HUDEP-2 (cell line): Measurements from ENCODE around the gene SFTPA2.
"Not testable (repeated sequence)": the region's sequence is repeated elsewhere in the genome, so short reads cannot be mapped to it uniquely, and the experiment has no call there.

Experiments
- DNase-seq, 76 experiments: peaks; one replicate each; lab custom pipeline; 2025; ENCODE audit not compliant: unreplicated experiment in 76 of 76; lab: John Stamatoyannopoulos, UW

The SFTPA2 gene

GRCh38 chr10:79560160-79560709 lies at the start of gene SFTPA2:
Gene SFTPA2 (minus strand): TSS chr10:79560407. CDS start chr10:79559483, 924 bp downstream.
- DNase-seq = no peak

- DNase-seq = peak in 26 of 76 experiments; percentile 1 to 28 (median 6)
These were observed 48.5 kb upstream of the SFTPA2 start for GRCh38 chr10:79608505-79609375.

DNA sequence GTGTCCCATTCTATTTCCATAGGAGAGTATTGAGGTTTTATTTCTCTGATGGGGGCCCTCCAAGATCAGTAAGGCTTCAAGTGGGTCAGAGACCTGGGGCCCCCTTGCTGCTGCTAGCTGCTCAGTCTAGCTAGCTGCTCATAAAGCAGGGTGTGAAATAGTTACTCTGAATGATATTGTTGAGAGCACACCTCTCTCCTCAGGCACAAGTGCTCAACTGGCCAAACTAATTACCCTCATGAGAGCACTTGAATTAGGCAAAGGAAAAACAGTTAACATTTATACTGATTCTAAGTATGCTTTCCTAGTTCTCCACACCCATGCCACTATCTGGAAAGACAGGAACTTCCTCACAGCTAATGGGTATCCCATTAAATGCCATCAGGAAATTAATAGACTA lies 45.1 kb upstream of the SFTPA2 start:
- no peak for DNase-seq

DNA sequence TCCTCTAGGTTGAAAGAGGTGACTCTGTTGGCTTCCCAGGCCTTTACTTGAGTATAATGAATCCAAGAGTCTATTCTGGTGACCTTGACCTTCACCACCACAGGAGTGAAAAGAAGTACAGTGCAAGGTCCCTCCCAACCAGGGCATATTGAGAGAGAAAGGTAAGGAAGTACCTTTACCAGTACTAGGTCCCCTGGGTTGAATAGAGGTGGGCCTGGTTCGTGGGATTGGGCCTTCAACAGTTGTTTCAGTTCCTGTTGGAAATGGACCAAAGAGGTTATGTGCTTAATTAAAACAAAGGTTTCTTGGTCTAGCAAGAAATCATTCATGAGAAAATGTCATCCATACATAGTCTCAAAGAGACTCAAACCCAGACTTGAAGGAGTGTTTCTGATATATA lies 44.1 kb upstream of the SFTPA2 start:
- DNase-seq = no peak

DNA sequence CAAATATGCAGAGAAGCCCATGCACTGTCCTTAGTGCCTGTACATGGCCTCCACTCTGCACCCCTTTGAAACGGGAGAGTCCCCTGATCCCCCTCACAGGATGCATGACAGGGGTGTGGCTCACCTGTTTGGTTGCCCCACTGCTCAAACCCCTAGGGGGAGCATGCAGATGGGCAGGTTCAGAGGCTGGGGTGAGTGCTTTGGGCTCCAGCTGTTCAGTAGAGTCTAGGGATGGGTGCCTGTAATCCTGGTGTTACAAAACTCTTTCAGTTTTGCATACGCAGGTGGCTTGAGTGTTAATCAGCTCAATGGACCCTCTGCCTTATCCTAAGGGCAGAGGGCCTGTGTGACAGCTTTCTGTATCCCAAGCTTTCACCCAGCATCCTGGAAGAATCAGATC lies 42.7 kb upstream of the SFTPA2 start:
- DNase-seq = no peak

- no peak for DNase-seq
These were observed 41.7 kb upstream of the SFTPA2 start for GRCh38 chr10:79601939-79602338.

DNA sequence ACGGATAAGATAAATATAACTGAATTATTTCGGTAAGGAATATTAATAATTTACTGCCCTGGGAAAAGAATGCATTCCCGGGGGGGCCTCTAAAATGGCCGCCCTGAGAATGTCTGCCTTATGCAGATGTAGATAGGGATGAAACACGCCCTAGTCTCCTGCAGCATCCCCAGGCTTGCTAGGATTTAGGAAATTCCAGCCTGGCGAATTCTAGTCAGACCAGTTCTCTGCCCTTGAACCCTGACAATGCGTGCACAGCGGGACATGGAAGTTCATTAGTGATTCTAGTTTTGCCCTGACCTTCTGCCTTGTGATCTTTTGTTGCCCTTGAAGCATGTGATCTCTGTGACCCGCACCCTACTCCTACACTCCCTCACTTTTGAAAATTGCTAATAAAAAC lies 39.4 kb upstream of the SFTPA2 start:
- DNase-seq = not testable (repeated sequence)

DNA sequence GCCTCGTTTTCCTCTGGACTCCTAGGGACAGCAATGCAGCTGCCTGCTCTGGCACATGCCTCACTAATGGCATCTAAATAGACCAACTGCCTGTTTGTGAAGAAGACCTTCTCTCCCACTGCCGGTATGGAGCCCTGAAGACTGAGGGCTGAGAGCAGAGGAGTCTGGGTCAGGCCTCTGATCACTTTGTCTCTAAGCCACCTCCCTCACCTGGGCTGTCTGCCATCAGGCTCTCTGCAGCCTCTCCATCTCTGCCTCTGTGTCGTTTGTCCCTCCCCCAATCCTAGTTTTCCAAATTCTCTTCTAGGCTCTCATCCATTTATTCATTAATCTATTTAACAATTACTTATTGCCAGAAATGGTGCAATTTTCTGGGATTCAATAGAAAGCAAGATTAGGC lies 35.3 kb upstream of the SFTPA2 start:
- DNase-seq = no peak

DNA sequence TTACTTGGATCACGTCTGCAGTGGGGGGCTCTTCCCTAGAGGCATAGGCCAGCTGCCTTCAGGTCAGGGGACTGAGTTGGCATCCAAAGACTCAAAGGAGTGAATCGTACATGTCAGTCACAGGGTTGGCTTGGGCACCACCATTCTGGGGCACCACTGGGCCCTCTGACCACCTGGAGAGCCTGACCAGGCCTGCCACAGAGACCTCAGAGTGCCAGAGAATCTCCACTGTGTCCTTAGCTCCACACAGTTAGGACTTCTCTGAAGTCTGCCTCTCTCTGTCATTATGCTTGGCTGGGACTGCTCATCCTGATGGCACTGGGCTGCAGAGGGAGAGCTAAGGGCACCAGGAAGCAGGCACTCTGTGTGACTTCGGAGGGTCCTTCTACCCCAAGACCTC lies 34.4 kb upstream of the SFTPA2 start:
- not testable (repeated sequence) for DNase-seq

DNA sequence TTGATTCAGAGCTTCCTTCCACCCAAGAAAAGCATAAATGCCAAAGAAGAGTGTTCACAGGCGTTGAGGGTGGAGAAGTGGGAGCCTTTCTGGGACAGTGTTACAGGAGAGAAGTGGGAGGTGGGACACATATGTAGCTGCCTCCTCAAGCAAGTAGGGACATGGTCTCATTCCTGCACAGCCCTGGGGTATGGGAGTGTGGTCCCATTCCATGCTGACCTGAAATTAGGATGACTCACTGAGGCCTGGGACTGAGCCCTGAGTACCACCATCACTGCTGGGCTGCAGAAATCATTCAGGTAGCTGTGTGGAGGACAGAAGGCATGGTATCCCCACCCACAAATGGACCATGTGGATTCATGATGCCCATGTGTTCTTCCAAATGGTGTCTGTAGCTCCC lies 33.2 kb upstream of the SFTPA2 start:
- DNase-seq = no peak

DNA sequence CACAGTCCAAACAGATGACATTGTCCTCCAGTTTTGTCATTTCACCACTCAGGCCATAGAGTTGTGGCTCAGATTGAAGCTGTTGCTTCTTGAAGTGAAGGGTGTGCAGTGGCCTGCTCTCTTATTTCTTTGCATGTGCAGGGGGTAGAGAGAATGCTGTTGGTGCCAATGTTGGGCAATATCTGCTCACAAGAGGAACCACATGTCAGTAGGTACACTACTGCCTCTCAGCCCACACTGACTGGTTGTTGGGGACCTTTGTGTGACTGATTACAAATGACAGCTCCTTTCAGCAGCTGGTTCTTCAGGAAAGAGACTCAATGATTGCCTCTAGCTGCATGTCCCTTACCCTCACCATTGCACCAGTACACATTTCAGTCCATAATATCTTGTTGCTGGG lies 28.6 kb upstream of the SFTPA2 start:
- no peak for DNase-seq

DNA sequence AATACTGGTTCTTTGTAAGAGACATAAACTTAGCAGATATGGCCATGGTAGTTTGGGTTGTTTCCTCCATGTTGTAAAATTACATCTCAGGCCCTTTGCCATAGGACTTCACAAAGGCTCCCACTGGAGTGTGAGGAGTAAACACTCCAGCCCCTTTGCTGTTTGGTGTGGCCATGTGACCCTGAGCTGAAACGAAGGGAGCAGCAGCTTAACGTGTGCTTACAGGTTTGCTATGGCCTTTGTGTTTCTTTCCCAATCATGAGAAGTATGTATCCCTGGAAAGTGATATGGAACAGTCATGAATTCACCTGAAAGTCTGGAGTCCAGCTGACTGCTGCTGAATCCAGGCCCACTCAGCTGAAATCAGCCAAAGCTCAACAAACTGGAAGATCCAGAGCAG lies 26.7 kb upstream of the SFTPA2 start:
- DNase-seq = no peak

DNA sequence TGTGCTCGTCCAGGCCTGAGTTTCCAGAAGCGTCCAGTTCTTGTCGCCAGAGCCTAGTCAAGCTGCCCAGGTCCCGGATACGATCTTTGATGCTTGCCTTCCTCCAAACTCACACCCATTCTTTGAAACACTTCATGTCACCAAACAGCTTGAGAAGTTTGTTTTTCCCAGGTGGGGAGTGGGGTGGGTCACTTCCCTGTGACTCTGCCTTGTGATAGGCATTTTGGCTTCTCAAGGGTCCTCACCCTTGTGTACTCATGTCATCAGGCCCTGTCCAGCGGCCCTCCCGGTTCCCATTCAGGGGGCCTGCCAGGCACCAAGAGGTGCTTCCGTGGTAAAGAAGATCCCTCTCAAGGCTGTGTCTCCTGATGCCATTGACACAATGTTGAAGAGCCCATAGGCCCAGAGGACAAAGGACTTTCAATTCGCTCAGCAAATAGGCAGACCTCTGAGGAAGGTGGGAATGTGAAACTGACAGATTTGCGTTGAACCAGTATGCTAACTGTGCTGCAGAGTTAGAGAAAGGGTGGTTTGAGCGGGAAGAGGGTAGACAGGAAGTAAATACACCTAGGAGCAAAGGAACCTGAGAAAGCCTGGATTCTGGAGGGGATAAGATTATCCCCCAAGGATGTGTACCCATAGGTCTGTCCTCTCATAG lies 25.8 kb upstream of the SFTPA2 start:
- DNase-seq = no peak

GRCh38 chr10:79583488-79584024 lies 23.3 kb upstream of the SFTPA2 start:
- DNase-seq = no peak

DNA sequence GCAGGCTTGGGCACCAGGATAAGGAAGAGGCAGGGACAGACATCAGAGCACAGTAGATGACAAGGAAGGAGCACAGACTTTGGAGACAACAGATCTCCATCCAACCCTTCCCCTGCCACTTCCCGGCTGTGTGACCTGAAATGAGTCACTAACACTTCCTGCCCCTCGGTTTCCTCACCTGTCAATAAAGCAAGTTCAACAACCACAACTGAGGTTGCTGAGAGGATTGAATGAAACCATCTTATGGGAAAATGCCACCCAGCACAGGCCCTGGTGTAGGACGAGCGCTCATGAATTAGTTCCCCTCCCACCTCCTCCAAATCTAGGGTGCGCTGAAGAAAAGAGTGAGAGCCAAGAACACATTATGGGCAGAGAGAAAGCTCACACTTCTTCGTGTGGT lies 22.7 kb upstream of the SFTPA2 start:
- not testable (repeated sequence) for DNase-seq

GRCh38 chr10:79582096-79582495 lies 21.9 kb upstream of the SFTPA2 start:
- no peak for DNase-seq

DNA sequence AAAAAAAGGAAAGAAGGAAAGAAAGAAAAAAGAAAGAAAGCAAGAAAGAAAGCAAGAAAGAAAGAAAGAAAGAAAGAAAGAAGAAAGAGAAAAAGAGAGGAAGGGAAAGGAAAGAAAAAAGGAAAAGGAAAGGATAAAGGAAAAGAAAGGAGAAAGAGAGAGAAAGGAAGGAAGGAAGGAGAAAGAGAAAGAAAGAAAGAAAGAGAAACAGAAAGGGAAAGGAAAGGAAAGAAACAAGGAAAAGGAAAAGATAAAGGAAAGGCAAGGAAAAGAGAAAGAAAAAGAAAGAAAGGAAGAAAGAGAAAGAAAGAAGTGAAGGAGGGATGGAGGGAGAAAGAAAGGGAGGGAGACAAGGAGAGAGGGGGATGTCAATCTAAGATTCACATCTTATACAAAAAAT lies 20.8 kb upstream of the SFTPA2 start:
- DNase-seq = no peak

GRCh38 chr10:79579361-79579760 lies 19.2 kb upstream of the SFTPA2 start:
- DNase-seq = no peak

GRCh38 chr10:79570624-79571023 lies 10.4 kb upstream of the SFTPA2 start:
- DNase-seq = not testable (repeated sequence)

GRCh38 chr10:79563426-79563825 lies 3.2 kb upstream of the SFTPA2 start:
- DNase-seq = no peak

DNA sequence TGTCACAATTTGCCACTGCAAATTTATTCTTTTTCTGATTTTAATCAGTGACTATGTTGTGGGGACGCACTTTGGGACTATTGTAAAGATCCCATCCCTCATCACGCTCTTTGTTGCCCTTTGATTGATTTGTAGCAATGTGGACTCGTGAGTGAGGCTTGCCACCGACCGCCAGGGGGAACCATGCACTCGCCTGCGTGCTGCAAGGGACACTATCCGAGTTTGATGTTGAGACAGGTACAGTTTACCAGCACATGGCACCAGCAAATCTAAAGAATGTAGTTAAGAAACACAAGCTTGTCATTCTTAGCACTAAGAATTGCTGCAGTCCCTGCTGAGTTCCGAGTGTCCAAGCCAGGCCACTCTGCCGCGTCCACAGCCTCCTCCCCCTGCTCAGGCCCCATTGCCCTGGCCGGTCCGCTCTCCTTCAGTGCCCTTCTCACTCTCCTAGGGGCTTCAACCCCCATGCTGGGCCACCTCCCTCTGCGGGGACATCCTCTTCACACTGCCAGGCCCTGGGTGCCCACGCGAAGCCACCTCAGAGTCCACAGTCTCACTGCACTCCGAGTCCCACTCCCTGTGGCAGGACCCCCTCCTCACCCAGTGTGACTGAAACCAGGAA lies 2.0 kb upstream of the SFTPA2 start:
- peak in 49 of 76 experiments; percentile 8 to 64 (median 30) for DNase-seq
